ENCODE measurements around the gene LGALS7B. TPM values are rescaled to one million over a fixed set of nuclear protein-coding genes. Genes with fewer than 3 reads are reported as not detected.
"Not testable (repeated sequence)": the region's sequence is repeated elsewhere in the genome, so short reads cannot be mapped to it uniquely, and the experiment has no call there.

LGALS7B gene
- total RNA-seq, 2 donors from 2014 or later, result 3.8 to 9.8 TPM

DNA sequence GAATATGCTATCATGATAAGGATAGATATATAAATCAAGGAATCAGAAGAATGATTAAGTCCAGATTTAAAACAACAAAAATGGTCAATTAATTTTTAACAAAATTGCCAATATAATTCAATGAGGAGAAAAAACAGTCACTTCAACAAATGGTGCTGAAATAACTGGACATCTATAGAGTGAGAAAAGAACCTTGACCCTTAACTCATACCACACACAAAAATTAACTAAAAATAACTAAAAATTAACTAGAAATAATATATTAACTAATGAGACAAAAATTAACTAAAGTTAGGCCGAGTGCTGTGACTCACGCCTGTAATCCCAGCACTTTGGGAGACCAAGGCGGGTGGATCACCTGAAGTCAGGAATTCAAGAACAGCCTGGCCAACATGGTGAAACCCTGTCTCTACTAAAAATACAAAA, 25.2 kb upstream of the LGALS7B start:
- WGBS, result 94% methylated on average over 3 of the region's 3 CpGs
- TF ChIP-seq POLR2A (IDR thresholded peaks at IDR 0.05) (no peak), POLR2AphosphoS5 (IDR thresholded peaks at IDR 0.05) (no peak)
- TF ChIP-seq, protein P1, sequence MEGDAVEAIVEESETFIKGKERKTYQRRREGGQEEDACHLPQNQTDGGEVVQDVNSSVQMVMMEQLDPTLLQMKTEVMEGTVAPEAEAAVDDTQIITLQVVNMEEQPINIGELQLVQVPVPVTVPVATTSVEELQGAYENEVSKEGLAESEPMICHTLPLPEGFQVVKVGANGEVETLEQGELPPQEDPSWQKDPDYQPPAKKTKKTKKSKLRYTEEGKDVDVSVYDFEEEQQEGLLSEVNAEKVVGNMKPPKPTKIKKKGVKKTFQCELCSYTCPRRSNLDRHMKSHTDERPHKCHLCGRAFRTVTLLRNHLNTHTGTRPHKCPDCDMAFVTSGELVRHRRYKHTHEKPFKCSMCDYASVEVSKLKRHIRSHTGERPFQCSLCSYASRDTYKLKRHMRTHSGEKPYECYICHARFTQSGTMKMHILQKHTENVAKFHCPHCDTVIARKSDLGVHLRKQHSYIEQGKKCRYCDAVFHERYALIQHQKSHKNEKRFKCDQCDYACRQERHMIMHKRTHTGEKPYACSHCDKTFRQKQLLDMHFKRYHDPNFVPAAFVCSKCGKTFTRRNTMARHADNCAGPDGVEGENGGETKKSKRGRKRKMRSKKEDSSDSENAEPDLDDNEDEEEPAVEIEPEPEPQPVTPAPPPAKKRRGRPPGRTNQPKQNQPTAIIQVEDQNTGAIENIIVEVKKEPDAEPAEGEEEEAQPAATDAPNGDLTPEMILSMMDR (IDR thresholded peaks at IDR 0.05), result no peak
- no peaks in the 10 kb centered on the region for H3K27me3 ChIP-seq (replicated peaks; ENCODE audit: insufficient read depth)
- H3K9me3 ChIP-seq, result no peaks in the 10 kb centered on the region
- H3K36me3 ChIP-seq, result no peaks in the 10 kb centered on the region
- DNase-seq (ENCODE audit: low spot score), result no peak
- H3K4me3 ChIP-seq, result no peak overlapping the region
- H3K27ac ChIP-seq, result no peak overlapping the region
- intact Hi-C loops (cut with DNase I), result no loop called here
- H3K4me1 ChIP-seq (replicated peaks), result no peaks in the 10 kb centered on the region

DNA sequence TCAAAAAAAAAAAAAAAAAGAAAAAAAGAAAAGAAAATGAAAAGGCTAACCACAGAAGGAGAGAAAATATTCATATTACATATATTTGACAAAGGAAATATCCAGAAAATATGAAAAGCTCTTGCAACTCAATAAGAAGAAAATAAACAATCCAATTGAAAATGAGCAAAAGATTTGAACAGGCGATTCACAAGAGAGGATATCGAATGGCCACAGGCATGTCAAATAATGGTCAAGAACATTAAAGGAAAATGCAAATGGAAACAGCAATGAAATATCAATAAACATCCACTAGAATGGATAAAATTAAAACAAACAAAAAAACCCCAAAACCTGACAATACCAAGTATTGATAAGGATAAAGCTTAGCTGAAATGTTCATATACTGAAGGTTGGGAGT, 23.8 kb upstream of the LGALS7B start:
- Histone ChIP-seq H3K27me3 (replicated peaks; ENCODE audit: insufficient read depth) (no peaks in the 10 kb centered on the region), H3K27ac (no peak overlapping the region), H3K4me1 (replicated peaks) (no peaks in the 10 kb centered on the region), H3K36me3 (no peaks in the 10 kb centered on the region), H3K4me3 (no peak overlapping the region), H3K9me3 (no peaks in the 10 kb centered on the region)
- intact Hi-C loops (cut with DNase I), result no loop called here
- 95% methylated on average over 2 of the region's 2 CpGs for WGBS
- TF ChIP-seq, protein P1 (IDR thresholded peaks at IDR 0.05), result no peak
- no peak for TF ChIP-seq POLR2AphosphoS5 (IDR thresholded peaks at IDR 0.05)
- no peak for TF ChIP-seq POLR2A (IDR thresholded peaks at IDR 0.05)
- DNase-seq (ENCODE audit: low spot score), result no peak

- no peaks in the 10 kb centered on the region for H3K9me3 ChIP-seq
- H3K27ac ChIP-seq, result no peak overlapping the region
- DNase-seq (ENCODE audit: low spot score), result no peak
- H3K4me3 ChIP-seq, result no peak overlapping the region
- WGBS, result 88% methylated on average over 10 of the region's 10 CpGs
- no peaks in the 10 kb centered on the region for H3K27me3 ChIP-seq (replicated peaks; ENCODE audit: insufficient read depth)
- intact Hi-C loops (cut with DNase I), result no loop called here
- no peaks in the 10 kb centered on the region for H3K36me3 ChIP-seq
- TF ChIP-seq POLR2A (IDR thresholded peaks at IDR 0.05), result no peak
- TF ChIP-seq, protein P1 (IDR thresholded peaks at IDR 0.05), result no peak
- TF ChIP-seq POLR2AphosphoS5 (IDR thresholded peaks at IDR 0.05), result no peak
- no peaks in the 10 kb centered on the region for H3K4me1 ChIP-seq (replicated peaks)
These were observed 22.5 kb upstream of the LGALS7B start for GRCh38 chr19:38766276-38767047.

- Histone ChIP-seq H3K9me3 (no peaks in the 10 kb centered on the region), H3K27ac (no peak overlapping the region), H3K27me3 (replicated peaks; ENCODE audit: insufficient read depth) (no peaks in the 10 kb centered on the region), H3K4me1 (replicated peaks) (no peaks in the 10 kb centered on the region), H3K4me3 (peak overlapping the region in 1 of 2 donors; percentile 13), H3K36me3 (no peaks in the 10 kb centered on the region)
- peak; percentile 77 for TF ChIP-seq POLR2AphosphoS5 (IDR thresholded peaks at IDR 0.05)
- TF ChIP-seq, protein P1 (IDR thresholded peaks at IDR 0.05), result peak in 3 of 4 experiments; percentile 68 to 96 (median 74)
- TF ChIP-seq POLR2A (IDR thresholded peaks at IDR 0.05), result peak; percentile 30
- 16% methylated on average over 38 of the region's 42 CpGs for WGBS
- intact Hi-C loops (cut with DNase I), result no loop called here
- DNase-seq (ENCODE audit: low spot score), result peak; percentile 69
These were observed 19.3 kb upstream of the LGALS7B start for GRCh38 chr19:38769635-38770211.

- H3K36me3 ChIP-seq; H3K27me3 ChIP-seq (replicated peaks; ENCODE audit: insufficient read depth); DNase-seq (ENCODE audit: low spot score); intact Hi-C loops (cut with DNase I); H3K4me1 ChIP-seq (replicated peaks); H3K9me3 ChIP-seq; H3K27ac ChIP-seq: not testable (repeated sequence)
- 13% methylated on average over 6 of the region's 58 CpGs for WGBS
- peak overlapping the region in 1 of 2 donors; percentile 13 for H3K4me3 ChIP-seq
These were observed 18.6 kb upstream of the LGALS7B start for GRCh38 chr19:38770228-38770948.

GRCh38 chr19:38770949-38771275, 18.1 kb upstream of the LGALS7B start:
- H3K36me3 ChIP-seq; H3K4me1 ChIP-seq (replicated peaks); DNase-seq (ENCODE audit: low spot score); H3K4me3 ChIP-seq; H3K9me3 ChIP-seq; H3K27ac ChIP-seq; H3K27me3 ChIP-seq (replicated peaks; ENCODE audit: insufficient read depth); intact Hi-C loops (cut with DNase I): not testable (repeated sequence)
- WGBS, result 9% methylated on average over 1 of the region's 22 CpGs

DNA sequence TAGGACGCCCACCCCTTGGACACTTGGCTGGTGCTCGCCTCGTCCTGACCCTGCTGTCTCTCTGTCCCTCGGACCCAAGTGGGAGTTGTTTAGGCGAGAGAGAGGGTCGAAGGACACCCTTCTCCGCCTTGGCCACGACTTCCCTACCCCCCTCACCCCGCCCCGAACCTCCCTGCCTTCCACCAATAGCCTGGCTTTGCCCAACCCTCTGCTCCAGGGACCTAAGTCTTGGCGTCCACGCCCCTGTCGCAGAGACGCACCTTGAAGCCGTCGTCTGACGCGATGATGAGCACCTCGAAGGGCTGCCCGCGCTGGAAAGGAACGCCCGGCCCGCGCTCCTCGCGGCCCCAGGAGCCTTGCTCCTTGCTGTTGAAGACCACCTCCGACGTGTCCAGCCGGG, 17.4 kb upstream of the LGALS7B start:
- intact Hi-C loops (cut with DNase I); DNase-seq (ENCODE audit: low spot score); H3K27me3 ChIP-seq (replicated peaks; ENCODE audit: insufficient read depth); H3K4me3 ChIP-seq; H3K9me3 ChIP-seq; H3K4me1 ChIP-seq (replicated peaks); H3K27ac ChIP-seq; H3K36me3 ChIP-seq: not testable (repeated sequence)
- WGBS, result no CpG with 5 or more reads among the region's 30 CpGs

Measured in prostate gland (tissue), 2 donors.